Calu3 (cell line): Measurements from ENCODE around the gene CELF4. TPM values are rescaled to one million over a fixed set of nuclear protein-coding genes. Genes with fewer than 3 reads are reported as not detected.

Source experiments
- Bru-seq: library from RNA; stranded (reverse); fragments of 400-500 nt; gene quantifications from one replicate; lab custom pipeline; 2021; lab: Mats Ljungman, UMichigan
- BruChase-seq, 2 experiments: library from RNA; stranded (reverse); fragments of 400-500 nt; gene quantifications; one replicate each; lab custom pipeline; 2021; lab: Mats Ljungman, UMichigan
- BruUV-seq: library from RNA; stranded (reverse); fragments of 400-500 nt; replicated peaks from 2 replicates; lab custom pipeline; 2021; lab: Mats Ljungman, UMichigan
- CTCF ChIA-PET: fragments of 300-600 bp; sonication (Branson Sonifier 250); formaldehyde crosslinking; loops from one replicate; lab custom pipeline; 2022; ENCODE audit warnings: antibody characterized with exemption; lab: Charles Lee
- DNase-seq: peaks from one replicate; pipeline ENCODE4 v3.0.0; 2022
- H3K27ac Mint-ChIP-seq: one replicate; pipeline ENCODE4 v1.8.0; 2022; ENCODE audit warnings: mixed read lengths; ENCODE audit not compliant: unreplicated experiment
- H3K27me3 Mint-ChIP-seq: one replicate; pipeline ENCODE4 v1.8.0; 2022; ENCODE audit warnings: mixed read lengths; ENCODE audit not compliant: unreplicated experiment
- H3K36me3 Mint-ChIP-seq: one replicate; pipeline ENCODE4 v1.8.0; 2022; ENCODE audit warnings: mild to moderate bottlenecking, moderate library complexity, mixed read lengths; ENCODE audit not compliant: insufficient read depth, unreplicated experiment
- H3K4me1 Mint-ChIP-seq: one replicate; pipeline ENCODE4 v1.8.0; 2022; ENCODE audit warnings: mild to moderate bottlenecking, low read depth, mixed read lengths; ENCODE audit not compliant: unreplicated experiment
- H3K4me3 Mint-ChIP-seq: one replicate; pipeline ENCODE4 v1.8.0; 2022; ENCODE audit warnings: mild to moderate bottlenecking, low read depth, moderate library complexity, mixed read lengths; ENCODE audit not compliant: unreplicated experiment
- H3K9me3 Mint-ChIP-seq: one replicate; pipeline ENCODE4 v1.8.0; 2022; ENCODE audit warnings: low read depth, mixed read lengths; ENCODE audit not compliant: unreplicated experiment
- CTCF ChIP-seq: fragments of 200-600 bp; IDR thresholded peaks from one replicate; pipeline ENCODE4 v1.8.0; 2022; ENCODE audit warnings: antibody characterized with exemption; ENCODE audit not compliant: unreplicated experiment
- intact Hi-C: fragments of 100-400 bp; cut with micrococcal nuclease; formaldehyde crosslinking; loops from one replicate; pipeline ENCODE4 v1.10.0; 2022; ENCODE audit not compliant: unreplicated experiment
- long read RNA-seq: library from polyadenylated mRNA; stranded (forward); transcript quantifications from one replicate; pipeline ENCODE4 v2.0.0, GENCODE V29; 2022
- total RNA-seq: library from RNA; stranded (reverse); gene quantifications from 2 replicates; pipeline ENCODE4 v1.2.3, GENCODE V29; 2022

CELF4 gene
- total RNA-seq (5.8 and 7.8 TPM in 2 replicates), Bru-seq, nascent RNA (percentile 22 among the genes with signal in this experiment), BruChase-seq, experiment 1, labeled RNA remaining after a 6-hour chase (percentile 27 among the genes with signal in this experiment), BruChase-seq, experiment 2, labeled RNA remaining after a 2-hour chase (percentile 34 among the genes with signal in this experiment)
- long read RNA-seq, partial matches to known transcripts = 0 of 3 reads
- long read RNA-seq, other reads (novel, unspliced or antisense) = 2 of 3 reads

GRCh38 chr18:37565101-37565976 lies at the start of gene CELF4:
Gene CELF4, minus strand, starts transcription at chr18:37565798.
- Mint-ChIP-seq H3K9me3 (no peaks in the 10 kb centered on the region), H3K4me3 (peak within 1 kb of the TSS; percentile 77), H3K27me3 (peaks cover 86% of the 10 kb centered on the region), H3K4me1 (peaks cover 9% of the 10 kb centered on the region), H3K36me3 (peaks cover 24% of the 10 kb centered on the region), H3K27ac (no peak within 1 kb of the TSS)
- no TSS peak for BruUV-seq
- CTCF ChIA-PET = no interaction called here
- DNase-seq = no peak
- intact Hi-C loops = no loop called here
- no peak for TF ChIP-seq CTCF

GRCh38 chr18:37613253-37613565 lies 47.6 kb upstream of the CELF4 start:
- BruUV-seq = no TSS peak
- CTCF ChIA-PET = no interaction called here
- intact Hi-C loops = no loop called here

GRCh38 chr18:37612524-37613252 lies 47.1 kb upstream of the CELF4 start:
- DNase-seq = no peak
- H3K27ac Mint-ChIP-seq = no peak overlapping the region
- no TSS peak for BruUV-seq
- no peaks in the 10 kb centered on the region for H3K4me1 Mint-ChIP-seq
- no peaks in the 10 kb centered on the region for H3K9me3 Mint-ChIP-seq
- H3K36me3 Mint-ChIP-seq = no peaks in the 10 kb centered on the region
- intact Hi-C loops = no loop called here
- TF ChIP-seq CTCF = no peak
- CTCF ChIA-PET = no interaction called here
- H3K27me3 Mint-ChIP-seq = peaks cover 91% of the 10 kb centered on the region
- H3K4me3 Mint-ChIP-seq = no peak overlapping the region

More at GRCh38 chr18:37613253-37613565, 47.6 kb upstream of the CELF4 start:
- Mint-ChIP-seq H3K27ac (no peak overlapping the region), H3K27me3 (peaks cover 85% of the 10 kb centered on the region), H3K4me1 (no peaks in the 10 kb centered on the region), H3K36me3 (no peaks in the 10 kb centered on the region), H3K9me3 (no peaks in the 10 kb centered on the region), H3K4me3 (no peak overlapping the region)
- DNase-seq = no peak
- no peak for TF ChIP-seq CTCF

GRCh38 chr18:37611614-37612279 lies 46.1 kb upstream of the CELF4 start:
- no peaks in the 10 kb centered on the region for H3K4me1 Mint-ChIP-seq
- CTCF ChIA-PET = no interaction called here
- intact Hi-C loops = no loop called here
- H3K27ac Mint-ChIP-seq = no peak overlapping the region
- TF ChIP-seq CTCF = no peak
- no peak overlapping the region for H3K4me3 Mint-ChIP-seq
- BruUV-seq = no TSS peak
- H3K9me3 Mint-ChIP-seq = peaks cover 2% of the 10 kb centered on the region
- peaks cover 91% of the 10 kb centered on the region for H3K27me3 Mint-ChIP-seq
- no peak for DNase-seq
- no peaks in the 10 kb centered on the region for H3K36me3 Mint-ChIP-seq
